Pulmonary artery endothelial cell (primary cell): Measurements from ENCODE around the gene NSMCE1. TPM values are rescaled to one million over a fixed set of nuclear protein-coding genes. Genes with fewer than 3 reads are reported as not detected.
A peak's percentile ranks its signal among the peaks of the same experiment; 100 is the strongest.

Experiments used
- DNase-seq: peaks from one replicate; pipeline ENCODE4 v3.0.0-alpha.2; 2011; ENCODE audit warnings: low read depth, low spot score
- total RNA-seq: library from RNA; depleted of rRNA; stranded (reverse); fragments of >200 nt; gene quantifications from 2 replicates; pipeline ENCODE4 v1.2.3, GENCODE V29; 2014

Gene NSMCE1
- total RNA-seq, 1 donor from 2014 or later = 59.7 TPM

GRCh38 chr16:27244363-27244755, 24.2 kb downstream of the NSMCE1 start:
- DNase-seq = no peak

GRCh38 chr16:27243725-27244362, 24.7 kb downstream of the NSMCE1 start:
- no peak for DNase-seq

GRCh38 chr16:27242868-27243590, 25.5 kb downstream of the NSMCE1 start:
- peak; percentile 90 for DNase-seq

GRCh38 chr16:27242398-27242797, 26.2 kb downstream of the NSMCE1 start:
- no peak for DNase-seq

DNA sequence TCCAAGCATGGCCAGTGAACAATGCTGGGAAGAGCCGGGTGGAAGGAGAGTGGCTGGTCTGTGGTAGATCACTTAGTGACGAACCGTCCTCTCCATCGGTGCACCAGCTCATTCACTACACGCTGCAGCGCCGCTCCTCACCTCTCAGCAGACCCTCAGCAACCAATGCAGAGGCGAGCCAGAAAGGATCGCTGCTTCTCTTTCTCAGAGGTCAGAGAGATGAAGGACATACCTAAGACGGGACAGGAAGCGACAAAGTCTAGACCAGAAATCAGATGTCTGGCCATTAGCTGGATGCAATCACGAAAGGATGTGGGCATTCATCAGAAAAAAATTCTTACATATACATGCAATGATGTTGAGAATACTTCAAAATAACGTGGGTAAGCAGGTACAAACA, 26.9 kb downstream of the NSMCE1 start:
- DNase-seq = no peak

DNA sequence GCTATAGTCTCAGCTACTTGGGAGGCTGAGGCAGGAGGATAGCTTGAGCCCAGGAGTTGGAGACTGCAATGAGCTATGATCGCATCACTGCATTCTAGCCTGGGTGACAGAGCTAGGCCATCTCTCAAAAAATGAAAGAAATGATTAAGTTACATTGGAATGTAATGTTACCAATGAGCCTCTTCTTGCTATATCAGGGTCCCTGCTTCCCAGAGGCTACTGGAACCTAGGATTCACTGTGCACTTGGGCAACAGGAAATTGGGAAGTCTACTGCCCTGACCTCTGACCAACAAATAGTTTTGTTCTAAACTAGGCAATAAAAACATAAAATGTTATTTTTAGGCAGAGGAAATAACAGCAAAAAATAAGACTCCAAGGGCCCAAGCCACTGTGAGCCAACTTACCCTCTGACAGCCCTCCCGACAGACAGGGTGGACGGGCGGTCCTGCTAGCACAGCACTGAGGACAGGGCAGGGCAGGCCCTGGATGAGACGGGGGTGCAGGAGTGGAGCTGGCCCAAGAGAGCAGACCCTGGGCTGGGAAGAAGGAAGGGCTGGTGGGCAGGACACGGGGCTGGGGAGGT, 27.5 kb downstream of the NSMCE1 start:
- no peak for DNase-seq

- no peak for DNase-seq
These were observed 28.5 kb downstream of the NSMCE1 start for GRCh38 chr16:27239906-27240655.

DNA sequence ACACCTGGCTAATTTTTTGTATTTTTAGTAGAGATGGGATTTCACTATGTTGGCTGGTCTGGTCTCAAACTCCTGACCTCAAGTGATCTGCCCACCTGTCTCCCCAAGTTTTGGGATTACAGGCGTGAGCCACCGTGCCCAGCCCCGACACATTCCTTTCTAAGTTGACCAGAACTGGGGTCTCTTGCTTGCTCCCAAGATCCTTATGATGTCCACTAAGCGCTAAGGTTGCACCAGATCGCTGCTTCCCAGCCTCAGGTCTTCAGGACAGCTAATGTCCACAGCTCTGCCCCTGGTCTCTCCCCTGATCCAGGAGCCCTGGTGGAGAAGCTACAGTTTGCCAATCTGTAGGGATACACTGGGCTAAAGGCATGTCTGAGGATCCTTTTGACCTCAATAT, 29.5 kb downstream of the NSMCE1 start:
- no peak for DNase-seq

- no peak for DNase-seq
These were observed 30.0 kb downstream of the NSMCE1 start for GRCh38 chr16:27238591-27238990.

DNA sequence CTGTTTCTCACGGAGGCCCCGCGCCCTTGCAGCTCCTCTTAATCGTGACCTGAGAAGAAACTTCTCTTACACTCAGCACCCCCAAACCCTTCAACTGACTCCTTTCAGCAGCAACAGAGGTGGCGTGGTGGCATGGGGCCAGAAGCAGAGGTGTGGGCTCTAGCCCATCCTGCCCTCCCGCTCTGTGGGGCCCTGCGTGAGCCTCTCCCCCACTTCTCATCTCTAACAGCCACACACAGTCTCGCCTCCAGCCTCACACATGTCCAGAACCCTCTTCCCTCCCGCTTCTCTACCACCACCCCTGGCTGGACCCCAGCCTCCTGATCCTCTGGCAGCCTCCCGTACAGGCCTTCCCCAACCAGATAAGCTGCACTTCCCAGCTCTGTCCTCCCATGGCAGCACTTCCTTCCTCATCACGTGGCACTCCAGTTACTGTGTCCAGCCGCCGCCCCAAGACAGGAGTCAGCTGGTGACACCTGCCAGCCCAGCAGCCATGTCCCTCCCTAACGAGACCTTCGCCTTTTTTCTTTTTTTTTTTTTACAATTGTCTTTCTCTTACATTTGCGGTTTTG, 30.5 kb downstream of the NSMCE1 start:
- DNase-seq = no peak

GRCh38 chr16:27237219-27238015, 31.2 kb downstream of the NSMCE1 start:
- no peak for DNase-seq

GRCh38 chr16:27236635-27237218, 31.8 kb downstream of the NSMCE1 start:
- DNase-seq = no peak

DNA sequence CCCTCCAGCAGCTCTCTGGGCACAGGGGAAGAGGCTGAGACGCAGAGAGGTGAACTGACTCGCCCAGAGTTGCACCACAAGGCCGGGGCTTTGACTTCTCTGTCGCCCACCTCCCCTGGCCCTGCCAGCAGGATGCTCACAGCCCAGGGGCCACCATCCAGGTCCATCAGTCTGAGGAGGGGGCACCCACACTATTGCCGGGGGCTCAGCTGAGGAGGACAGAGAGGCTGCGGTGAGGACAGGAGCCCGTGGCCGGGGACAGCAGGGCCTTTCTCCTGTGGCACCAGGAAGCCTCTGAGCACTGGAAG, 32.7 kb downstream of the NSMCE1 start:
- DNase-seq = no peak

GRCh38 chr16:27235055-27235937, 33.3 kb downstream of the NSMCE1 start:
- DNase-seq = peak; percentile 91

DNA sequence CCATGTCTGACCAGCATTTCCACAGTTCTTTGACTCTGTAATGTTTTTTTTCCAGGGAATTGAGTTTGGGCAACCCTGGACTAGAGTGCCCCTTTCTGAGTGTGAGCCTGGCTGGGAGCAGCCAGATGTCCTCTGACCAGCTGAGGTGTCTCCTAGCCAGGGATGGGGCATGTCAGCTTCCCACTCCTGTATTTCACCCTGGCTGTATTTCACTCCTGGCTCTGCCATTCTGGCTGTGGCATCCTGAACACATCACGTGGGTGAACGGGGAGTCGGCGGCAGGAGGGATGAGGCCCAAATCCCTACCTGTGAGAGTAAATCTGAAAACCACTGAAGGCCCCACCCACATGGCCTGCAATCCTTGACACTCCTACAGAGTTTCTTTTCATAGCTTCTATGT, 34.0 kb downstream of the NSMCE1 start:
- no peak for DNase-seq

DNA sequence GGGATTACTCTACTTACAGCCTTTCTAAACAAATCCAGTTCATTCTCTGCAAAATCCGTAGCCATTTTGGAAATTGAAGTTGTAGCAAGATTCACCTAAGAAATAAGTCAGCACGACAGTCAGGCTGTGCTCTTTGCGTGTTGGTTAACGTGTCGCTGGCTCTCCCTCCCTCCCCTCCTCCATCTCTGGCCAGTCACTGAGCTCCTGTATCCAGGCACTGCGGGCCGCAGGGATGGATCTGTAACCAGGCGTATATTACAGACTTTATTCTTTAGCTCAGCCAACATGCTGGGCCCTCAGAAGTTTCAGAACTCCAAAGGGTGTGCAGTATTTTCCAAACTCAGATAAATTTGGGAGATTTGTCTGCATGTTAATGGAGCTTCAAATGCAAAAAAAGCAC, 34.4 kb downstream of the NSMCE1 start:
- no peak for DNase-seq

GRCh38 chr16:27233731-27234130, 34.8 kb downstream of the NSMCE1 start:
- no peak for DNase-seq

DNA sequence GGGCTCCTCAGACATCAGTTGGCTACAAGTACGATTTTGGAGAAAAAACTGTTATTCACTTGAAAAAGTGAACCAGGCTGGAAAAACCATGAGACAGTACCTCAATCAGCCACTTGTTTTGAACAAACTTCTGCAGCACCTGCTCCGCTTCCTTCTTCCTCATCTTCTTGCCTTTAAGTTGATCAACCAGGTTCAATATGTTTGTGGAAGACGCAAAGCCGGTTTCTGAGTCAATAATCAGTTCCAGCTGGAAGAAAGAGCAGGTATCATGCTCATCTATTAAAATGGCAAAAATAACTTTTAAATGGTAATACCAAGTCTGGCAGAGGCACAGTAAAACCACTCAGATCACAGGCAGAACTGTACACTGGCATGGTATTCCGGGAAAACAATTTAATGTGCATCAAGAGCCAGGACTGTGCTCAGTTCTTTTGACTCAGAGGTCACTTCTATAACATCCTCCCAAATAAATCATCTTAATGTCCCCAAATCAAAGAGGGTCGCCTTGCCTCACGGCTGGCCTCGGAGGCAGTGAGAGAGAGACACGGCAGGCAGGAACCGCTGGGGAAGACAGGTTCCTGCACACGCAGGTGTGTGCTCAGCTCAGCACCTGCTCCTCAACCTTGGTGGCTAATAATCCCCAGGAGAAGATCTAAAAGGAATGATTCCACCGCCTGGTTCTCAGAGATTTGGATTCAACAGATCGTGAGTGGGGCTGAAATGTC, 35.5 kb downstream of the NSMCE1 start:
- no peak for DNase-seq
